ENCODE data around the gene NLRP3. TPM values are rescaled to one million over a fixed set of nuclear protein-coding genes. Genes with fewer than 3 reads are reported as not detected.

NLRP3 gene
- total RNA-seq, 4 donors from 2014 or later, result 7.1 to 17.7 (median 14.4) TPM

- no peak for TF ChIP-seq CTCF (IDR thresholded peaks at IDR 0.05)
- ATAC-seq (ENCODE audit: low FRiP score) (no peak), DNase-seq (ENCODE audit: low spot score) (no peak)
Observed at GRCh38 chr1:247400685-247401084, 15.3 kb upstream of the NLRP3 start.

DNA sequence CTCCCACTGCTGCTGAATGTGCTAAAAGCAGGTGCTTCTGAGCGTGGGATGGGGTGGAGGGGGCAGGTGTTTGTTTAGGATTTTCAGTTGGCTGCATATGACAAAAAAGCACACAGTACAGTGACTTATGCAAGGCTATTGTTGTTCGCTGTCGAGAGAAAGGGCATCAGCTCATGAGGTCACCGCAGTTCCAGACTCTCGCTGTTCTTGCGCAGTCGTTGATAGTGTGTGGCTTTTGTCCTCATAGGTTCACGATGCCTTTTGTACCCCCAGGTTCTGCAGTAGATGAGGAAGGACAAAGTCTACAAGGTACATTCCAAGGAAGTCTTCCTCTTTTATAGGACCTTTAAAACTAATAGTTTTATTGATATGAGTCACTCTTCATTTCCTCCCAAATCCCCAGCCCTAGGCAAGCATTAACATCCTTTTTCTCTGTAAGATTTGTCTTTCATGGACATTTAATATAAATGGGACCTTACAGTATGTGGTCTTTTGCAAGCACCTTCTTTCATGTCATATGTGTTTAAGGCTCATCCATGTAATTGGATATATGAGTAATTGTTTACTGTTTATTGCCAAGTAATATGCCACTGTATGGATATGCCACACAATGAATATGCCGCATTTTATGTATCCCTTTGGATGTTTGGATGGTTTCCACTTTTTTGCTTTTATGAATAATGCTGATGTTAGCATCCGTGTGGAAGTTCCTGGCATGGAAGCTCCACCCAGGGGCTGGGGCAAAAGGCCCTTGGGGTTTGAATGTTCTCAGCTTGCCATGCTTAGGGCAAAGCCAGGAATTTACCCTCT, 14.5 kb upstream of the NLRP3 start:
- ATAC-seq (ENCODE audit: low FRiP score), result peak; percentile 12
- DNase-seq (ENCODE audit: low spot score), result no peak
- TF ChIP-seq CTCF (IDR thresholded peaks at IDR 0.05), result no peak

DNA sequence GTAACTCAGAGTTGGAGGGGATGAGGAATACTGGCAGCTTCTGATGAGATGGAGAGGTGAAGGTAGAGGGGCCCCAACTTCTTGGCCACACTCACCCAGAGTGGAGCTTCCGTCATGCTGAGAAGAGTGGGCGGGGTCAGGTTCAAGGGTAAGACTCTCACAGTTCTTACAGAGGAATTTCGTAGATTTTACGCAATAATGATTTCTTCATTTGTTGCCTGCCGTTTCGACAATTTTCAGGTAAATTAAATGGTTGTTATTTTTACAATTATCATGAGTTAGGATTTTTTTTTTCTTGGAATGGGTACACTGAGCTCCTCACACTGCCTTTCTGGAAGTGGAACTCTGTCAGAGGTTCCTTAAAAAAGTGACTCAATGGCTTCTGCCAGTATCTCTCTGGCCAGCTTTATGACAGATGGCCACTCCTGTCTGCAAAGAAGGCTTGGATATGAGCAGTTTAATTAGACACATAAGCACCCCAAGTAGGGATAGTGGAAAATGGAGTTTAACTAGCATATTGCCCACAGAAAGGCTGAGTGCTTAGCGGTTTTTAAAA, 13.8 kb upstream of the NLRP3 start:
- DNase-seq (ENCODE audit: low spot score) (no peak), ATAC-seq (ENCODE audit: low FRiP score) (peak; percentile 58)
- TF ChIP-seq CTCF (IDR thresholded peaks at IDR 0.05), result no peak

GRCh38 chr1:247406014-247406656, 9.8 kb upstream of the NLRP3 start:
- no peak for ATAC-seq (ENCODE audit: low FRiP score)
- TF ChIP-seq CTCF (IDR thresholded peaks at IDR 0.05), result no peak

DNA sequence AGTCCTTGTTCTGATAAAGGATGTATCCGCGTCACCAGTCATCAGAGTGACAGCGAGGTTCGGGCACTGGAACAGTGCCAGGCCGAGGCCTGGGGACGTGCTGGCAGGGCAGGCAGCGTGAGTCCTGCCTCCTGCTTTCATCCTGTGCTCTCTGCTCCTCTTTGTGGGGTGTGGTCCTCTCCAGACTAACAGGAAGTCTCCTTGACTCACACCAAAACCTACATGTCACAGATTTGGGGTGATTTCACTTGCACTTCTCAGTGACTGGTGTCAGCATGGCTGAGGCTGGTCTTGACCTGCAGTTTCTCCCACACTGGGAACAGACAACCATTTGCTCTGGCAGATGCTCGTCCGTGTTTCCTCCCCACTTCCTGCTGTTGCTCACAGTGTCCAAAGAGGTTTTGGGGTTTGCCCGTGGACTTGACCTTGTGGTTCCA, 8.8 kb upstream of the NLRP3 start:
- DNase-seq (ENCODE audit: low spot score) (no peak), ATAC-seq (ENCODE audit: low FRiP score) (peak; percentile 30)
- no peak for TF ChIP-seq CTCF (IDR thresholded peaks at IDR 0.05)

More at GRCh38 chr1:247406014-247406656, 9.8 kb upstream of the NLRP3 start:
- DNase-seq (ENCODE audit: low spot score), result no peak

DNA sequence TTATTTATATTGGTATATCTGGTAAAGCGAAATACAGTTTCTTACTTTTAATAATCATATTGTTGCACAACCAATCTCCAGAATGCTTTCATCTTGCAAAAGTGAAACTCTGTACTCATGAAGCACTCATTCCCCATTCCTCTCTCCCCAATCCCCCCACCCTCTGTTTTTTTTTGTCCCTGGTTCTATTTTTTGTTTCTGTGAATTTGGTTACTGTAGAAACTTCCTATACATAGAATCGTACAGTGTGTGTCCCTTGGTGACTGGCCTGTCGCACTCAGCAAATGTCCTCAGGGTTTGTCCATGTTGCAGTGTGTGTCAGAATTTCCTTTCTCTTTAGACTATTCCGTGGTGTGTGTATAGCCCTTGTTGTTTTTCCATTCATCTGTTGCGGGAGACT, 7.9 kb upstream of the NLRP3 start:
- DNase-seq (ENCODE audit: low spot score) (no peak), ATAC-seq (ENCODE audit: low FRiP score) (no peak)
- no peak for TF ChIP-seq CTCF (IDR thresholded peaks at IDR 0.05)

Data from omental fat pad (tissue), 4 donors.